GM11168 (cell line): Measurements from ENCODE around the gene GTPBP6.
"Not testable (repeated sequence)": the region's sequence is repeated elsewhere in the genome, so short reads cannot be mapped to it uniquely, and the experiment has no call there.

Experiments used
- in situ Hi-C: fragments of 300-500 bp; cut with MboI; formaldehyde crosslinking; loops from one replicate; pipeline ENCODE4 v1.12.0; 2022; ENCODE audit warnings: low sequenced_read_pairs; ENCODE audit not compliant: unreplicated experiment

The GTPBP6 gene

DNA sequence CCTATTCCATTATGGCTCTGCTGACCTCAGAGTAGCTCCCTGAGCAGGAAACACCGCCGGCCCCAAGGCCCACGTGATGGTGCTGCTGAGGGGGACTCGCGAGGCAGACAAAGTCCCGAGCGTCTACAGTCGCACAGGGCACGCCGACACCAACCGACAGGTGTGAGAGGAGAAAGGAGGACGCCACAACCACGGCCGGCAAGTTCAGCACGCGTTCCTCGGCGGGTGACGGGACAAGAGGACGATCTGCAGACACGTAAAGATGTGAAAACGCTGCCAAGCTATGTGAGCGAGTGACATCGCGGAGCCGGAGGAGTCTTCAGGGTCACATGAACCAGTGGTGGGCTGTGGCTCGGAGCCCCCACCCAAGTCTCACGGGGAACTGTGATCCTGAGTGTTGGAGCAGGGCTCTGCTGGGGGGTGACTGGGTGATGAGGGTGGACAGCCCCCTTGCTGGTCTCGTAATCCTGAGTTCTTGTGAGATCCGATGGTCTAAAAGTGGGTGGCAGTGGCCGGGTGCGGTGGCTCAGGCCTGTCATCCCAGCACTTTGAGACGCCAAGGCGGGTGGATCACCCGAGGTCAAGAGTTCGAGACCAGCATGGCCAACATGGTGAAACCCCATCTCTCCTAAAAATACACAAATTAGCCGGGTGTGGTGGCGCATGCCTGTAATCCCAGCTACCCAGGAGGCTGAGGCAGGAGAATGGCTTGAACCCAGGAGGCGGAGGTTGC, 34.2 kb upstream of the GTPBP6 start:
- in situ Hi-C loops = no loop called here

DNA sequence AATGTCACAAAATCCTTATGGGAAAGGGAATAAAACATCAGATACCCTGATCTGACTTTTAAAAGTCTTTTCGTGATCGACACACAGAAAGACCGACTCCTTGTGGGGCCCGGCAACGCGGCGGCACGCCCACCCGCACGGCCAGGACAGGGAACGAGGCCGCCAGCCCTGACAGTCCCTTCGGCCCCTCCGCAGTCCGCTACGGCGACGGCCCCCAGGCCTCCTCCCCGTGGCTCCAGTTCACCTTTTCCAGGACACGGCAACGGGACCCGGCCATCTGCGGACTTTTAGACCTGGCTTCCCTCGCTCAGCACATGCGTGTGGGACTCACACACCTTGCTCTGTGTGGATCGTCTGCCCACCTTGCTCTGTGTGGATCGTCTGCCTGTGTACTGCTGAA, 33.6 kb upstream of the GTPBP6 start:
- in situ Hi-C loops = no loop called here

DNA sequence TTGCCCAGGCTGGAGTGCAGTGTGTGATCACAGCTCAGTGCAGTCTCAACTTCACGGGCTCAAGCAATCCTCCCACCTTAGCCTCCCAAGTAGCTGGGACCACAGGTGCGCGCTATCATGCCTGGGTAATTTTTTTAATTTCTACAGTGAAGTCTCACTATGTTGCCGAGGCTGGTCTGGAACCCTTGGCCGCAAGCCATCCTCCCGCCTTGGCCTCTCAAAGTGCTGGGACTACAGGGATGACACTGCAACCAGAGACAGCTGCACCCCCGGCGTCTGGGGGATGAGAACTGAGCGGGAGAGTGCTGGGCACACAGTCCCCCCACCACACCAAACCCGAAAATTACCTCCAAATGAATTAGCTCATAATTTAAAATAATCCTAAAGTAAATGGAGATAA, 33.1 kb upstream of the GTPBP6 start:
- in situ Hi-C loops = no loop called here

- in situ Hi-C loops = not testable (repeated sequence)
Observed at GRCh38 chrX:351324-351641, 32.7 kb upstream of the GTPBP6 start.

DNA sequence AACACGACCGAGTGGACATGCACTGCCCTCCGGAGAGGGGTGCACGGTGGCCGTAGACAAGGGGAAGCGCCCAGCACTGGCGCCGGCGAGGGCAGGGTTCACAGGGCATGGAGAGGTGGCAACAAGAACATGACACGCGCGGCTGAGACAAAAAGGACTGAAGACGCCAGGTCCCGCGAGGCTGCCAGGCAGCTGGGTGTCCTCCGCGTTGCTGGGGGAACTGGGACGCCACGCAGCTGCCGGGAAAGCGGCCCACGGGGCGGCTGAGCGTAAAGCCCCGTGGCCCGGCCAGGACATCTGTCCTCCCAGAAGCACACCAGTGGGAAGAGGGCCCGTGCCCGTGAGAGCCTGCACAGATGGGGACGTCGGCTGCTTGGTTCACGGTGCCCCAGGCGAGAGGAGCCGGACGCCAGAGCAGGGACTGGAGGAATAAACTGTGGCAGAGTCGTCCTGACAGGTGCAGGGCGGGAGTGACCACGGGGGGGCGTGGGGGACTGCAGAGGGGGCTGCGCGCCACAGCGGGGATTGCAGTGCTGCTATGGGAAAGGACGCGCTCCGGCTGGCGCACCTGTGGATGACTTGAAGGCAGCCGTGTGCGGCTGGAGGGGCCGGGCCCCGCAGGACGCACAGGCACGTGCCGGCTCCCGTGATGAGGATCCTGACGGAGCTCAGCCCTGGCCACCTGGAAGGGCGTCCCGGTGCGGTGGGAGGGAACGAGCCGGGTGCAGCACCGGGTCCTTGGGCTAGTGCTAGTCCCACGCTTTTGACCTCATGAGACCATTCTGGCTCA, 32.1 kb upstream of the GTPBP6 start:
- in situ Hi-C loops = no loop called here

GRCh38 chrX:350148-350533, 31.5 kb upstream of the GTPBP6 start:
- in situ Hi-C loops = no loop called here

DNA sequence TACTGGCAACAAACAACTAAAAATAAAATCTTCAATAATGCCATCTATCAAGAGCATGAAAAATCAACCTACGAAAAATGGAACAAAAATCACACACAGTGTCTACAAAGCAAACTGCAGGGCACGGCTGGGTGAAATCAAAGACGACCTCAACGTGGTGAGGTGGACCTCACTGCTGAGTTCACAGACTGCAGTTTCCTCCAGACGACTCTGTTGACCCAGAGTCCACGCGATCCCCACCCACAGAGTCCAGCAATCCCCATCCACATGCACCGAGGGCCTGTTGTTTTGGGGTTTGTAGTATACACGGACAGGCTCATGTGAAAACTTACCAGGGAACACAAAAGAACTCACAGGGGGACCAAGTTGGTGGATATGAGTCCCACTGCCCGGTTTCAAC, 31.1 kb upstream of the GTPBP6 start:
- in situ Hi-C loops = no loop called here

- in situ Hi-C loops = no loop called here
Observed at GRCh38 chrX:349196-349595, 30.6 kb upstream of the GTPBP6 start.

DNA sequence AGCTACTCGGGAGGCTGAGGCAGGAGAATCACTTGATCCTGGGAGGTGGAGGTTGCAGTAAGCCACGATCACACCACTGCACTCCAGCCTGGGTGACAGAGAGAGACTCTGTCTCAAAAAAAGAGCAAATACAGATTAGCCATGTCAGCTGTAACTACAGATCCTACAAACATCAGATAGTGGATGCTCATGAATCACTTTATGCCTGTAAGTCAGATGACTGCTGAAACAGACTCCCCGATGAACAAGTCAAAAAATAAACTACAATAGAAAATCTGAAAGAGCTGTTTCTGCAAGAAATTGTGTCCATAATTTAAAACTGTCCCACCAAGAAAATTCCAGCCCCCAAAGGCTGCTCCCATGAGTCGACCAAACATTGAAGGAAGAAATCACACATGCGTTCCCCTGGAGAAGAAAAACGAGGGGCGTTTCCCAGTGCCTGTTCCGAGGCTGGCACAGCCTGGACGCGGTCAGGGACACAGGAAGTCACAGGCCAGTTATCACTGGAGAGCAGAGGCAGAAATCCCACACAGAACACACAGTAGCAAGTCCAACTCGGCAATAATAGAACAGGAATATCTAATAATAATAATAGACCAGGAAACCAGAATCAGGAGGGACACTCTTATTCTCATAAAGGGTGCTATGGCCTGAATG, 30.0 kb upstream of the GTPBP6 start:
- in situ Hi-C loops = no loop called here

DNA sequence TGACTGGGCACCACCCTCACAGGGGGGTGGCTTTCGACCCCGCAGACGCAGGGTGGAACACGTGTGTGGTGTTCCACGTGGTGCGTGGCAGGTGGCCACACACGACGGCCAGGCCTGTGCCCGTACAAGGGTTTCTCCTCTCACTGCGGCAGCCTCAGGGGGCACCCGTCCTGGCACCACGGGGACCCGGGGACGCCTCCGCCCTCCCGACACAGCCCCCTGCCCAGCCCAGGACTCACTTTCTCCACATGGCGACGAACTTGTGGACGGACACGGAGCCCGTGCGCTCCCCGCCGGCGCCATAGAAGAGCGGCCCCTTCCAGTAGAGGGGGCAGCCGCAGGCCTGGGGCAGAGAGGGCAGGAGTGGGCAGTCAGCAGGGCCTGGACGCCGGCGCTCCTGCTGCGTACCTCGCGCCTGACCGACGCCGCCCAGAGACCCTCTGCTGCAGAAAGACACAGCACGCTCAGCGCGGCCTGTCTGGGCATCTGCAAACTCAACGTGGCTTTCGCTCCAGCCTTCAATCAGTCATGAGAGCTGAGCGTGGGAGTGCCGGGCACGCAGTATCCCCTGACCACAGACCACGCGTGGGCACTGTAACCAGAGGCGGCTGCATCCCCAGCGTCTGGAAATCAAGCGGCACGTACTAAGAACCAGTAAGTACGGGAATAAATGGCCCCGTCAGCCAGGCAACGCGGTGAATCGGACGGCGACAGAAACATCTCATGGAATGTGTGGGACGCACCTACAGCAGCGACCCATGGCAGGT, 28.9 kb upstream of the GTPBP6 start:
- in situ Hi-C loops = no loop called here

DNA sequence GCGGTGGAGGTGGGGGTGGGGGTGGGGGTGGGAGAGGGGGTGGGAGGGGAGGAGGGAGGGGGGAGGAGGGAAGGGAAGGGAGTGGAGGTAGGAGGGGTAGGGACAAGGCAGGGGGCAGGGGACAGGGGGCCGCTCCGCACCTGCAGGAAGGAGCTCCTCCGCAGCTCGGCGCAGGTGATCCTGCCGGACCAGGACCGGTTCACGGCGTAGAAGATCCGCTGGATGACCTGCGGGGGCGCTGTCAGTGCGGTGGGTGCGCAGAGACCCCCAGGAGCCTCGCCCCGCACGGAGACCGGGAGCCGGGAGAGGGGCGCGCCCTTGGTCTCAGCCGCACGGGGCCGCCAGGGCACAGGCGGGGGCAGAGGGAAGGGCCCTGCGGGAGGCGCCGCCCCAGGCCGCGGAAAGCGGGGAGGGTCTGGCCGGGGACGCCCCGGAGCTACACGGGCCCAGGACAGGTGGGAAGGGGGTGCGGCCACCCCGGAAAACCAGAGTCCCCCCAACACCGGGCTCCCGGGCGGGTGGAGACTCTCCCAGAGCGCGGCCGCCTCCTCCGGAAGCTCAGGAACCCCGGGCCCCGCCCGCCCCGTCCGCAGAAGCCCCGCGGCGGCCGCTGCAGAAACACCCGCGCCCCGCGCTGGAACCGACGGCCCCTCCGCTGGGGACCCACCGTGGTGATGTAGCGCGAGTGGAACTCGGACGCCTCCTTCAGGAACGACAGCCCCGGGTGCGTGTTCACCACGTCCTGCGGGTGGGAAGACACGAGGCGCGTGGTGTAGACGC, 27.6 kb upstream of the GTPBP6 start:
- in situ Hi-C loops = no loop called here

DNA sequence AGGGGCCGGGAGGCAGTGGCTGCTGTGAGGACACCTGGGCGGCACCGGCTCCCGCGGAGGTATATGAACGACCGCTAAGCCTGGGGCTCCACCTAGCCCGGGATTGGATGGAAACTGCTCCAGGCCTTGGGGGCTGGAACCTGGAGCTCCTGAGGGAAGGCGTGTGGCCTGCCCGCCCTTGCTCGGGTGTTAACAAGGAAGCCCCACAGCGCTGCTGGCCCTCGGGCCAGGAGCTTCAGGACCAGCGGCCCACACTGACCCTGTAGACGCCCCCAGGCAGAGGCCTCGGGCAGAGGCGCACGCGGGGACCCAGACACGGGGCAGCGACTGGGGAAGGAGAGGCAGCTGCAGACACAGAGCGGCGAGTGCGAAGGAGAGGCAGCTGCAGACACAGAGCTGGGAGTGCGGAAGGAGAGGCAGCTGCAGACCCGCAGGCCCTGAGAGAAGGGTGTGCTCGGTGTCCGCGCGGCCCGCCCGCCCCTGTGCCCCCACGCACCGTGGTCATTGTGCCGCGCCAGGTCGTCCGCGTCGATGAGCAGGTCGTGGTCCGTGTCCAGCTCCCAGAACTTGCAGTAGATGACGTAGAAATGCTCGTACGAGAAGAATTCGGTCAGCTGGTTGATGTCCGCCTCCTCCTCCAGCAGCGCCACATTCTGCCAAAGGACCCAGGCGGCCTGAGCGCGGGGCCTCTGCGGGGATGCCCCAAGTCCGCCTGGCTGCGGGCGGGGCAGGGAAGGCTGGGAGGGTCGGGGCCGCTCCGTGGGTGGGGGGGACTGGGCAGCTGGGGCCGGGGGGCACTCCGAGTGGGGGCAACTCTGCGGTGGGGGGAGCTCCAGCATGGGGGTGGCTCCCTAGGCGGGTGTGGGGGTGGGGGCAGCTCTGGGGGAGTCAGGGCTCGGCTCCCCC, 26.7 kb upstream of the GTPBP6 start:
- in situ Hi-C loops = no loop called here

DNA sequence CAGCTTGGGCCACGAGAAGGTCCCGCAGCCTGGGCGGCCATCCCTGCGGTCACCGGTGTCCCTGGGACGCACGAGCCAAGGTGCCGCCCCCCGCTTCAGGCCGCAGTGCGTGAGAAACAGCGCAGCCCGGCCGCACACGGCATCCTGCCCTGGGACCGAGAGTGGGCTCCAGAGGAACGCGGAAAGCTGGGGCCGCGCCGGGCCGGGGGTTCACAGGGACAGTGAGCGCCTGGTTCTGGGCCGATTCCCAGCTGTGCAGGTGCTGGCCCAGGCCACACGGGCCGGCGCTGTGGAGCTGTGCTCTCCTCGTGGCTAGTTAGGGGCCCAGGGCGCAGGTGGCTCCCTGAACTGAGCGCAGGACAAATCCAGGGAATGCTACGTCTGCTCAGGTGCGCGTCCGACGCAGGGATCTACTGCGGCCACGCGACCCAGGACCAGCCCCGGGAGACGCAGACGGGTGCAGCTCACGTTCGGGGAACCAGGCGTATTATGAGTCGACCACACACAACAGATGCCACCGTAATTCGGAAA, 25.8 kb upstream of the GTPBP6 start:
- in situ Hi-C loops = no loop called here

DNA sequence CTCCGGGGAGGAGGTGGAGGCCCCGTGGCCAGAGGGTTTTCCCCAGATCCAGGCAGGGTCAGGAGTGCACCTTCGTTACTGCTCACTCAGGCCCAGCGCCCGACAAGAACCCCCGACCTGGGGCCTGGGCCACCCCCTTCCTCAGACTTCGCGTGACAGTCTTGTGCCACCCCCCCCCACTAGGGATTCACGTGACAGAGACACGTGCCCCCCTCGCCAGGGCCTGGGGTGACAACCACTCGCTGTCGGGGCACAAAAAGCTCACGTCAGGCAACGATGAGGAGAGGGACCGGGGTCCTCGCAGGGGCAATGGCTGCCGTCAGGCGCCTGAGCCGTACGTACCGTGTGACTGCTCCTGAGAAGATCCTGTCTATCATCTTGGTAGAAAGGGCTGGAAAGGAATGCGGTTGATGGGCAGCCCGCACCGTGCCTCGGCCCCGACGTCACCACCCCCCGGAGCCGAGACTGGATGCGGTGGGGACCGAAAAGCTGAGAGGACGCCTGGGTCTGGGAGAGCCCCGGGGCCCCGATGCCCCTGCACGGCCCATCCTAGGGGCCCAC, 23.0 kb upstream of the GTPBP6 start:
- in situ Hi-C loops = no loop called here

- in situ Hi-C loops = no loop called here
Observed at GRCh38 chrX:340641-341423, 22.2 kb upstream of the GTPBP6 start.

DNA sequence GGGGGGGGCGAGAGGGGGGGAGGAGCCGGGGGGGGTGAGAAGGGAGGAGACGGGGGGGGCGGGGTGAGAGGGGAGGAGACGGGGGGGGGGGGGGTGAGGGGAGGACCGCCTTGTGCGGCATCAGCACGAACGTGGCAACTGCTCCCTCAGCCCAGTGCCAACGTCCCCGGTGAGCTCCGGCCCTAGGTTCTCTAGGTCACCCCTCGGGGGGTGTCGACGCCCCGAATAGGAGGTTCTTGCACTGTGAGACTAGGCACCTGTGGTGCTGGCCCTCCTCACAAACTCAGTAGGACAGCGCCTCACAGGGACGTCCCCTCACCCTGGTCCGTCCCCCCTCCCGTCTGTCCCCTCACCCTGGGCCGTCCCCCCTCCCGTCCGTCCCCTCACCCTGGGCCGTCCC, 21.5 kb upstream of the GTPBP6 start:
- in situ Hi-C loops = no loop called here

GRCh38 chrX:338836-339400, 20.3 kb upstream of the GTPBP6 start:
- in situ Hi-C loops = no loop called here
